Measurements from ENCODE around the gene SCAMP2. TPM values are rescaled to one million over a fixed set of nuclear protein-coding genes. Genes with fewer than 3 reads are reported as not detected.

Gene SCAMP2
- total RNA-seq, 1 experiment from 2014 or later = 94.4 TPM

DNA sequence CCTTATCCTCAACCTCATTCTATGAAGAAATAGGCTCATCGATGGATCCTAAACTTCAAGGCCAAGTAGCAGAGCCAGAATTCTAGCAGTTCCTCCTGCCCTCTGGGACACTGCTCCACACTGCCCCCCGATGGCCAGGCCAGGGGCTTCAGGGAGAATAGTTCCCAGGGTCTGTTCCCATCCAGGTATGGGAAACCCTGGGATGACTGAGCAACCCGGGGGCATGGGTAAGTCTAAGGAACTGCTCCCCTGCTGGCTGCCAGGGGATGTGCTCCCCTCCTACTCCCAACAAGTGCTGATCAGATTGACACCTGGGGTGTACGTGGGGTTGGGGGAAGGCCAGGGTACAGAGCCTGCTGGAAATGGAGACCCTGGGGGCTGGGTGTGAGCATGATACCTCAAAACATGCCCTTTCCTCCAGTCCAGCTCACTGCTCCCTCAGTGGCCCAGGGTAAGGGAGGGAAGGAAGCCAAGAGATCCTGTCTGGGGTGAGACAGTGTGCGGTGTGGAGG lies 37.8 kb downstream of the SCAMP2 start:
- H3K27me3 ChIP-seq (replicated peaks; ENCODE audit: insufficient read depth, low read depth, low read length, poor library complexity) = no peaks in the 10 kb centered on the region
- no peaks in the 10 kb centered on the region for H3K9me3 ChIP-seq (ENCODE audit: low read depth, low read length, poor library complexity, severe bottlenecking)
- H3K27ac ChIP-seq (ENCODE audit: low read depth, low read length, poor library complexity, severe bottlenecking) = no peak overlapping the region
- H3K36me3 ChIP-seq (ENCODE audit: insufficient read depth, low read length, poor library complexity, severe bottlenecking) = peaks cover 4% of the 10 kb centered on the region
- no TSS peak for BruUV-seq (replicated peaks)
- TF ChIP-seq, protein P1, sequence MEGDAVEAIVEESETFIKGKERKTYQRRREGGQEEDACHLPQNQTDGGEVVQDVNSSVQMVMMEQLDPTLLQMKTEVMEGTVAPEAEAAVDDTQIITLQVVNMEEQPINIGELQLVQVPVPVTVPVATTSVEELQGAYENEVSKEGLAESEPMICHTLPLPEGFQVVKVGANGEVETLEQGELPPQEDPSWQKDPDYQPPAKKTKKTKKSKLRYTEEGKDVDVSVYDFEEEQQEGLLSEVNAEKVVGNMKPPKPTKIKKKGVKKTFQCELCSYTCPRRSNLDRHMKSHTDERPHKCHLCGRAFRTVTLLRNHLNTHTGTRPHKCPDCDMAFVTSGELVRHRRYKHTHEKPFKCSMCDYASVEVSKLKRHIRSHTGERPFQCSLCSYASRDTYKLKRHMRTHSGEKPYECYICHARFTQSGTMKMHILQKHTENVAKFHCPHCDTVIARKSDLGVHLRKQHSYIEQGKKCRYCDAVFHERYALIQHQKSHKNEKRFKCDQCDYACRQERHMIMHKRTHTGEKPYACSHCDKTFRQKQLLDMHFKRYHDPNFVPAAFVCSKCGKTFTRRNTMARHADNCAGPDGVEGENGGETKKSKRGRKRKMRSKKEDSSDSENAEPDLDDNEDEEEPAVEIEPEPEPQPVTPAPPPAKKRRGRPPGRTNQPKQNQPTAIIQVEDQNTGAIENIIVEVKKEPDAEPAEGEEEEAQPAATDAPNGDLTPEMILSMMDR (conservative IDR thresholded peaks at IDR 0.05; ENCODE audit: low read depth, low read length) = peak; percentile 87
- TF ChIP-seq EZH2 (IDR thresholded peaks at IDR 0.05; ENCODE audit: borderline replicate concordance, low read depth, low read length, poor library complexity, severe bottlenecking) = no peak
- DNase-seq (ENCODE audit: low spot score) = peak; percentile 77
- no peak overlapping the region for H3K4me3 ChIP-seq (ENCODE audit: low read depth, low read length, poor library complexity, severe bottlenecking)
- ChIA-PET CTCF (interaction anchor here (1.4 kb wide), 1 partner anchor 64 kb away, joined by 7 read pairs; no protein-coding TSS in a partner anchor), POLR2A (ENCODE audit: low non-redundant PET) (no interaction called here)
- H3K4me1 ChIP-seq (ENCODE audit: insufficient read depth, low read length, poor library complexity, severe bottlenecking) = no peaks in the 10 kb centered on the region
- intact Hi-C loops (cut with micrococcal nuclease; ENCODE audit: unreplicated experiment) = loop anchor here (5.0 kb wide), 1 partner anchor 63 kb away; no protein-coding TSS in a partner anchor

DNA sequence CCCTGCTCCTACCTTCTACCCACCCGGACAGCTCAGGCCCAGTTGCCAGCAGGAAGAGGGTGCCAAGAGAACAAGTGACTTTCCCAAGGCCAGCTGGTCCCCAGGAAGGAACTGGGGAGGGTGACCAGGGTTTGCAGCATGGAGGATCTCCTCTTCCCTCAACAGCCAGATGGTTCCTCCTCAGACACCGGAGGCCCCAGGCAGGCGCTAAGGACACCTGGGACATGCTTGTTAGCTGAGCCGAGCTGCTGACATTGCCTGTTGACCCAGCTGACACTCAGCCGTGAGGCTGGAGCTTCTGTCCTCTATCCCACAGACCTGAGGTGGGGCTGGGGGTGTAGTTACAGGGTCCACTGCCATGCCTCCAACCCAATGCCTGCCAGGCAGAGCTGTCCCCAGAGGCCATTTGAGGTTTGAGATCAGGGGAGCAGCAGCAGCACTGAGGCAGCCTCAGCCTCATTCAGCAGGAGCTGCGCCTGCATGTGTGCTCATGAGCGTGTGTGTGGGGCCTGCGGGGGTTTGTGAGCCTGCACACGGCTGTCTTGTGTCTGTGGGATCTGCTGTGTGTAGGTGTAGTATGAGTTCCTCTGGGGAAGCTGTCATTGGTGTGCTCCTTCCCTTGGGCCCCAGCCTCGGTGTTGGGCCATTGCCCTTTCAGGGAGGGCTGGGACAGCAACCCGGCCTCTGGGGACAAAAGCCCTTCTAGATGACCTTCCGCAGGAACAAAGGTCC lies 39.6 kb downstream of the SCAMP2 start:
- no peak for DNase-seq (ENCODE audit: low spot score)
- no peaks in the 10 kb centered on the region for H3K27me3 ChIP-seq (replicated peaks; ENCODE audit: insufficient read depth, low read depth, low read length, poor library complexity)
- no TSS peak for BruUV-seq (replicated peaks)
- intact Hi-C loops (cut with micrococcal nuclease; ENCODE audit: unreplicated experiment) = no loop called here
- no peaks in the 10 kb centered on the region for H3K4me1 ChIP-seq (ENCODE audit: insufficient read depth, low read length, poor library complexity, severe bottlenecking)
- H3K27ac ChIP-seq (ENCODE audit: low read depth, low read length, poor library complexity, severe bottlenecking) = no peak overlapping the region
- H3K9me3 ChIP-seq (ENCODE audit: low read depth, low read length, poor library complexity, severe bottlenecking) = no peaks in the 10 kb centered on the region
- H3K36me3 ChIP-seq (ENCODE audit: insufficient read depth, low read length, poor library complexity, severe bottlenecking) = no peaks in the 10 kb centered on the region
- ChIA-PET POLR2A (ENCODE audit: low non-redundant PET) (no interaction called here), CTCF (no interaction called here)
- H3K4me3 ChIP-seq (ENCODE audit: low read depth, low read length, poor library complexity, severe bottlenecking) = no peak overlapping the region
- no peak for TF ChIP-seq EZH2 (IDR thresholded peaks at IDR 0.05; ENCODE audit: borderline replicate concordance, low read depth, low read length, poor library complexity, severe bottlenecking)
- TF ChIP-seq, protein P1 (conservative IDR thresholded peaks at IDR 0.05; ENCODE audit: low read depth, low read length) = no peak

DNA sequence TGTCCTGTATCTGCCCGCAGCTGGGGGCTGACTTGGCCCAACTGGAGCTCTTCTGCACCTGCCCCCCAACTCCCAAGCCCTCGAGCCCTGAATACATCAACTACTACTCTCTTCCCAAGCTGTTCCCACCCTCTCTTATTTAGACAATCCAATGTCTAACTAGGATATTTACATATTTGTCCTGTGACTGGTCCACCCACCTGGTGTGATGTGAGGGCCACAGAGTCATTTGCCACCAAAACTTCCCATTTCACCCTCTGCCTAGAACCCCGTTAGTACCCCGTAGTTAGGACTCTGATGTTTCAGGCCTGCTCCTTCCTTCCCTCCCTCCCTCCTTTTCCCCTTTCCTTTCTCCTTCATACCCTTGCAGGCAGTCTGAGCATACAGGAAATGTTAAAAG lies 40.3 kb downstream of the SCAMP2 start:
- no peak for TF ChIP-seq EZH2 (IDR thresholded peaks at IDR 0.05; ENCODE audit: borderline replicate concordance, low read depth, low read length, poor library complexity, severe bottlenecking)
- POLR2A ChIA-PET (ENCODE audit: low non-redundant PET) = no interaction called here
- Histone ChIP-seq H3K36me3 (ENCODE audit: insufficient read depth, low read length, poor library complexity, severe bottlenecking) (no peaks in the 10 kb centered on the region), H3K4me3 (ENCODE audit: low read depth, low read length, poor library complexity, severe bottlenecking) (no peak overlapping the region), H3K4me1 (ENCODE audit: insufficient read depth, low read length, poor library complexity, severe bottlenecking) (no peaks in the 10 kb centered on the region), H3K27me3 (replicated peaks; ENCODE audit: insufficient read depth, low read depth, low read length, poor library complexity) (peaks cover 3% of the 10 kb centered on the region), H3K9me3 (ENCODE audit: low read depth, low read length, poor library complexity, severe bottlenecking) (no peaks in the 10 kb centered on the region), H3K27ac (ENCODE audit: low read depth, low read length, poor library complexity, severe bottlenecking) (no peak overlapping the region)
- DNase-seq (ENCODE audit: low spot score) = no peak
- intact Hi-C loops (cut with micrococcal nuclease; ENCODE audit: unreplicated experiment) = no loop called here
- no TSS peak for BruUV-seq (replicated peaks)
- CTCF ChIA-PET = no interaction called here
